HepG2 (cell line): ENCODE data around the gene SCAF4. TPM values are rescaled to one million over a fixed set of nuclear protein-coding genes. Genes with fewer than 3 reads are reported as not detected.
"Not testable (repeated sequence)": the region's sequence is repeated elsewhere in the genome, so short reads cannot be mapped to it uniquely, and the experiment has no call there.

Source experiments
- ATAC-seq: fragments of 200-7000 bp; cut with Tn5 transposase; 3 replicates; pipeline ENCODE4 v1.9.1; 2020; ENCODE audit warnings: mild to moderate bottlenecking, moderate library complexity
- BruUV-seq: library from RNA; stranded (reverse); fragments of 400-500 nt; replicated peaks from 2 replicates; lab custom pipeline; 2021; lab: Mats Ljungman, UMichigan
- CTCF ChIA-PET: fragments of 300-600 bp; formaldehyde crosslinking; extraction: SDS; loops from one replicate; lab custom pipeline; 2021; ENCODE audit warnings: low total read pairs, inconsistent platforms, low intra/inter-chr PET ratio; lab: Yijun Ruan, JAX
- POLR2A ChIA-PET: fragments of 350-600 bp; sonication (Branson Sonifier 250); formaldehyde crosslinking; loops from one replicate; lab custom pipeline; 2020; ENCODE audit warnings: antibody characterized with exemption, inconsistent platforms; lab: Yijun Ruan, JAX
- DNase-seq: peaks from one replicate; pipeline ENCODE4 v3.0.0-alpha.2; 2015; ENCODE audit warnings: low spot score
- FAIRE-seq: peaks from 3 replicates; lab custom pipeline; 2011; peaks lifted over from hg19 to GRCh38; lab: Jason Lieb, UNC
- H2AFZ ChIP-seq: one replicate; pipeline ENCODE4 v1.6.1; 2011; ENCODE audit warnings: low read length, inconsistent platforms
- H3K27ac ChIP-seq: fragments of 300-600 bp; 3 replicates; pipeline ENCODE4 v1.8.0; 2011; ENCODE audit warnings: mixed run types, mild to moderate bottlenecking, mixed read lengths, low read length, inconsistent platforms; ENCODE audit not compliant: insufficient read depth; ENCODE audit errors: extremely low read length
- H3K27me3 ChIP-seq, 2 experiments: fragments of 200-600 bp in 1 of 2; 2 replicates in 1 of 2; 3 replicates in 1 of 2; pipeline versions ENCODE4 v1.6.0 to v1.8.0; 2011; ENCODE audit warnings: low read length in 2 of 2, mild to moderate bottlenecking in 2 of 2, moderate library complexity in 2 of 2, inconsistent platforms in 1 of 2; ENCODE audit not compliant: insufficient read depth in 2 of 2, control insufficient read depth in 1 of 2
- H3K36me3 ChIP-seq, 2 experiments: fragments of 200-600 bp in 1 of 2; replicated peaks in 1 of 2; 2 replicates in 1 of 2; 3 replicates in 1 of 2; pipeline versions ENCODE4 v1.5.1 to v1.8.0; 2011; ENCODE audit warnings: low read length in 2 of 2, inconsistent platforms in 1 of 2; ENCODE audit not compliant: insufficient read depth in 2 of 2, control insufficient read depth in 1 of 2
- H3K4me1 ChIP-seq: 2 replicates; pipeline ENCODE4 v1.5.1; 2012; ENCODE audit warnings: low read length, inconsistent platforms; ENCODE audit not compliant: insufficient read depth
- H3K4me2 ChIP-seq: 2 replicates; pipeline ENCODE4 v1.6.0; 2011; ENCODE audit warnings: low read depth, low read length, inconsistent platforms
- H3K4me3 ChIP-seq, 3 experiments: fragments of 200-600 bp in 1 of 3; sonication (generic), shearing (Covaris generic) in 1 of 3; replicated peaks in 1 of 3; 2 replicates each; pipeline ENCODE4 v1.5.1; 2011 to 2016; ENCODE audit warnings: low read length in 3 of 3, inconsistent platforms in 2 of 3, low read depth in 2 of 3, mild to moderate bottlenecking in 2 of 3, control low read depth in 1 of 3, mixed read lengths in 1 of 3; ENCODE audit not compliant: insufficient read depth in 1 of 3
- H3K79me2 ChIP-seq: one replicate; pipeline ENCODE4 v1.6.1; 2011; ENCODE audit warnings: low read length, inconsistent platforms; ENCODE audit not compliant: insufficient read depth
- H3K9ac ChIP-seq: 2 replicates; pipeline ENCODE4 v1.6.0; 2011; ENCODE audit warnings: mild to moderate bottlenecking, low read depth, low read length, inconsistent platforms; ENCODE audit not compliant: insufficient read depth
- H3K9me3 ChIP-seq: 2 replicates; pipeline ENCODE4 v1.5.1; 2012; ENCODE audit warnings: mild to moderate bottlenecking, low read length
- H4K20me1 ChIP-seq: 2 replicates; pipeline ENCODE4 v1.6.0; 2011; ENCODE audit warnings: inconsistent platforms, mild to moderate bottlenecking, low read length, moderate library complexity; ENCODE audit not compliant: insufficient read depth
- ARNT ChIP-seq: fragments of 450-650 bp; IDR thresholded peaks from 2 replicates; pipeline ENCODE4 v1.6.1; 2017
- HNF1B ChIP-seq: sonication (generic); formaldehyde crosslinking; IDR thresholded peaks from 2 replicates; pipeline ENCODE4 v1.5.1; 2020; ENCODE audit warnings: mild to moderate bottlenecking, moderate library complexity, missing genetic modification reagents
- REXO4 ChIP-seq: sonication (generic); formaldehyde crosslinking; IDR thresholded peaks from 2 replicates; pipeline ENCODE4 v1.8.0; 2022; ENCODE audit warnings: missing genetic modification reagents, mild to moderate bottlenecking, borderline replicate concordance
- U2AF1 ChIP-seq: fragments of 200-400 bp; formaldehyde crosslinking; optimal IDR thresholded peaks from 2 replicates; pipeline ENCODE3; 2017; ENCODE audit warnings: mild to moderate bottlenecking, low read depth, low read length
- ZKSCAN1 ChIP-seq: fragments of 150-350 bp; IDR thresholded peaks from 2 replicates; pipeline ENCODE4 v1.6.1; 2014; ENCODE audit warnings: low read length
- ZNF180 ChIP-seq: sonication (generic); formaldehyde crosslinking; IDR thresholded peaks from 2 replicates; pipeline ENCODE4 v1.4.0; 2020; ENCODE audit warnings: low read depth, missing genetic modification reagents, borderline replicate concordance
- ZNF460 ChIP-seq: sonication (generic); formaldehyde crosslinking; IDR thresholded peaks from 2 replicates; pipeline ENCODE4 v1.5.1; 2020; ENCODE audit warnings: missing genetic modification reagents, mild to moderate bottlenecking, borderline replicate concordance
- ZNF510 ChIP-seq: sonication (generic); formaldehyde crosslinking; IDR thresholded peaks from 2 replicates; pipeline ENCODE4 v1.4.0; 2020; ENCODE audit warnings: low read depth, mild to moderate bottlenecking, missing genetic modification reagents
- WGBS: methylation state at CpG from one replicate; pipeline ENCODE4 v1.1.6; 2017; ENCODE audit warnings: low lambda C conversion rate; 5-methylcytosine and 5-hydroxymethylcytosine counted together
- in situ Hi-C: cut with HindIII; loops from 2 replicates; pipeline ENCODE4 v1.10.0; 2017; ENCODE audit warnings: low pct_unique_long_range_greater_than_20kb; ENCODE audit not compliant: extremely low pct_ligation_motif_present
- intact Hi-C: fragments of 100-400 bp; cut with micrococcal nuclease; formaldehyde crosslinking; loops from one replicate; pipeline ENCODE4 v1.10.0; 2022; ENCODE audit not compliant: unreplicated experiment
- polyA plus RNA-seq, 8 experiments: library from polyadenylated mRNA; depleted of rRNA in 3 of 8; stranded (reverse) in 7 of 8; unstranded in 1 of 8; fragments of >200 nt; fragmentation: Illumina TruSeq in 4 of 8; extraction: Trizol in 4 of 8; gene quantifications; 2 replicates each; pipeline versions ENCODE4 v1.2.1 to v1.2.3, GENCODE V29; 2011 to 2016; ENCODE audit warnings: low read depth in 4 of 8, missing spikeins in 1 of 8, mixed read lengths in 1 of 8; ENCODE audit not compliant: insufficient read depth in 1 of 8
- total RNA-seq, 5 experiments: library from RNA; depleted of rRNA; stranded (reverse); fragments of >200 nt; fragmentation: Illumina TruSeq; extraction: Trizol; gene quantifications; 2 replicates each; pipeline ENCODE4 v1.2.3, GENCODE V29; 2016; ENCODE audit warnings: low read depth in 1 of 5
- TF ChIP-seq, protein P1 (sequence below): sonication (generic); formaldehyde crosslinking; IDR thresholded peaks from 2 replicates; pipeline ENCODE4 v1.4.0; 2020; ENCODE audit warnings: missing genetic modification reagents
- TF ChIP-seq, protein P2 (sequence below): sonication (generic); formaldehyde crosslinking; IDR thresholded peaks from 2 replicates; pipeline ENCODE4 v1.4.0; 2020; ENCODE audit warnings: low read depth, missing genetic modification reagents

Gene SCAF4
- total and polyA plus RNA-seq, 2 of the 13 experiments (the other 11 are each of a cell fraction or from before 2014, with no cell fraction given): 9.1 to 11.5 TPM

- TF ChIP-seq ZKSCAN1 (no peak), ZNF180 (CRISPR knock-in tag) (no peak), ZNF510 (no peak), U2AF1 (no peak)
- TF ChIP-seq, protein P1, sequence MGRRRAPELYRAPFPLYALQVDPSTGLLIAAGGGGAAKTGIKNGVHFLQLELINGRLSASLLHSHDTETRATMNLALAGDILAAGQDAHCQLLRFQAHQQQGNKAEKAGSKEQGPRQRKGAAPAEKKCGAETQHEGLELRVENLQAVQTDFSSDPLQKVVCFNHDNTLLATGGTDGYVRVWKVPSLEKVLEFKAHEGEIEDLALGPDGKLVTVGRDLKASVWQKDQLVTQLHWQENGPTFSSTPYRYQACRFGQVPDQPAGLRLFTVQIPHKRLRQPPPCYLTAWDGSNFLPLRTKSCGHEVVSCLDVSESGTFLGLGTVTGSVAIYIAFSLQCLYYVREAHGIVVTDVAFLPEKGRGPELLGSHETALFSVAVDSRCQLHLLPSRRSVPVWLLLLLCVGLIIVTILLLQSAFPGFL (CRISPR knock-in tag): no peak
Measured at GRCh38 chr21:31768710-31769109, 36.8 kb upstream of the SCAF4 start (continued).

DNA sequence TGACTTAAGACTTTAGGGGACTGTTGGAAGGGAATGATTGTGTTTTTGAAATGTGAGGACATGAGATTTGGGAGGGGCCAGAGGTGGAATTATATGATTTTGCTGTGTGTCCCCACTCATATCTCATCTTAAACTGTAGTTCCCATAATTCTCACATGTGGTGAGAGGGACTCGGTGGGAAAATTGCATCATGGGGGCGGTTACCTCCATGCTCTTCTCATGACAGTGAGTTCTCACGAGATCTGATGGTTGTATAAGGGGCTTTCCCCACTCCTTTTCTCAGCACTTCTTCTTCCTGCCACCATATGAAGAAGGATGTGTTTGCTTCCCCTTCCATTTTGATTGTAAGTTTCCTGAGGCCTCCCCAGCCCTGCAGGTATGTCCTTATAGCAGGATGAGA lies 35.0 kb upstream of the SCAF4 start:
- in situ Hi-C loops: no loop called here
- H3K4me2 ChIP-seq: no peak overlapping the region
- no peak overlapping the region for H3K27ac ChIP-seq
- intact Hi-C loops: no loop called here
- no peak overlapping the region for H3K4me3 ChIP-seq
- no peaks in the 10 kb centered on the region for H3K27me3 ChIP-seq
- POLR2A ChIA-PET: no interaction called here
- no peaks in the 10 kb centered on the region for H3K79me2 ChIP-seq
- H3K4me1 ChIP-seq: peaks cover 9% of the 10 kb centered on the region; the same call in 1 of the 2 replicates
- WGBS: 10% methylated on average over 3 of the region's 3 CpGs
- CTCF ChIA-PET: no interaction called here
- no peak overlapping the region for H2AFZ ChIP-seq
- no peak for FAIRE-seq
- TF ChIP-seq ZNF460 (CRISPR knock-in tag) (no peak), REXO4 (CRISPR knock-in tag) (no peak), HNF1B (no peak), ARNT (no peak)
- TF ChIP-seq, protein P2, sequence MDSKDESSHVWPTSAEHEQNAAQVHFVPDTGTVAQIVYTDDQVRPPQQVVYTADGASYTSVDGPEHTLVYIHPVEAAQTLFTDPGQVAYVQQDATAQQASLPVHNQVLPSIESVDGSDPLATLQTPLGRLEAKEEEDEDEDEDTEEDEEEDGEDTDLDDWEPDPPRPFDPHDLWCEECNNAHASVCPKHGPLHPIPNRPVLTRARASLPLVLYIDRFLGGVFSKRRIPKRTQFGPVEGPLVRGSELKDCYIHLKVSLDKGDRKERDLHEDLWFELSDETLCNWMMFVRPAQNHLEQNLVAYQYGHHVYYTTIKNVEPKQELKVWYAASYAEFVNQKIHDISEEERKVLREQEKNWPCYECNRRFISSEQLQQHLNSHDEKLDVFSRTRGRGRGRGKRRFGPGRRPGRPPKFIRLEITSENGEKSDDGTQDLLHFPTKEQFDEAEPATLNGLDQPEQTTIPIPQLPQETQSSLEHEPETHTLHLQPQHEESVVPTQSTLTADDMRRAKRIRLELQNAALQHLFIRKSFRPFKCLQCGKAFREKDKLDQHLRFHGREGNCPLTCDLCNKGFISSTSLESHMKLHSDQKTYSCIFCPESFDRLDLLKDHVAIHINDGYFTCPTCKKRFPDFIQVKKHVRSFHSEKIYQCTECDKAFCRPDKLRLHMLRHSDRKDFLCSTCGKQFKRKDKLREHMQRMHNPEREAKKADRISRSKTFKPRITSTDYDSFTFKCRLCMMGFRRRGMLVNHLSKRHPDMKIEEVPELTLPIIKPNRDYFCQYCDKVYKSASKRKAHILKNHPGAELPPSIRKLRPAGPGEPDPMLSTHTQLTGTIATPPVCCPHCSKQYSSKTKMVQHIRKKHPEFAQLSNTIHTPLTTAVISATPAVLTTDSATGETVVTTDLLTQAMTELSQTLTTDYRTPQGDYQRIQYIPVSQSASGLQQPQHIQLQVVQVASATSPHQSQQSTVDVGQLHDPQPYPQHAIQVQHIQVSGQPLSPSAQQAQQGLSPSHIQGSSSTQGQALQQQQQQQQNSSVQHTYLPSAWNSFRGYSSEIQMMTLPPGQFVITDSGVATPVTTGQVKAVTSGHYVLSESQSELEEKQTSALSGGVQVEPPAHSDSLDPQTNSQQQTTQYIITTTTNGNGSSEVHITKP (CRISPR knock-in tag): no peak
- TF ChIP-seq, all 625 proteins: peak for 0
- ATAC-seq (no peak), DNase-seq (no peak)
- H3K9ac ChIP-seq: no peak overlapping the region
- no TSS peak for BruUV-seq
- no peaks in the 10 kb centered on the region for H4K20me1 ChIP-seq
- no peaks in the 10 kb centered on the region for H3K9me3 ChIP-seq
- no peaks in the 10 kb centered on the region for H3K36me3 ChIP-seq

DNA sequence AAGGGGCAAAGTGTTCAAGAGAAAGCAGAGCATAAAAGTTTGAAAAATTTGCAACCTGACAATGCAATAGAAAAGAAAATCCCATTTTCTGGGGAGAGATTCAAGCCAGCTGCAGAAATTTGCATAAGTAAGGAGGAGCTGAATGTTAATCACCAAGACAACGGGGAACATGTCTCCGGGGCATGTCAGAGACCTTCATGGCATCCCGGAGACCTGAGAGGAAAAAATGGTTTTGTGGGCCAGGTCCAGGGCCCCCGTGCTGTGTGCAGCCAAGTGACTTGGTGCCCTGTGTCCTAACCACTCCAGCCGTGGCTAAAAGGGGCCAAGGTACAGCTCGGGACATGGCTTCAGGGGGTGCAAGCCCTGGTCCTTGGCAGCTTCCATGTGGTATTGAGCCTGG lies 33.9 kb upstream of the SCAF4 start:
- H3K4me3 ChIP-seq, H3K9me3 ChIP-seq, H3K27me3 ChIP-seq, H3K4me2 ChIP-seq, H2AFZ ChIP-seq, DNase-seq, CTCF ChIA-PET, in situ Hi-C loops, H3K36me3 ChIP-seq, H4K20me1 ChIP-seq, intact Hi-C loops, BruUV-seq, H3K79me2 ChIP-seq, ATAC-seq, H3K4me1 ChIP-seq, FAIRE-seq, H3K9ac ChIP-seq, POLR2A ChIA-PET, H3K27ac ChIP-seq: not testable (repeated sequence)
- WGBS: 19% methylated on average over 4 of the region's 6 CpGs
